H9 (cell line): Measurements from ENCODE around the gene SAMD7. TPM values are rescaled to one million over a fixed set of nuclear protein-coding genes. Genes with fewer than 3 reads are reported as not detected.

Experiments
- DNase-seq: peaks from one replicate; pipeline ENCODE4 v3.0.0-alpha.2; 2017
- H2AFZ ChIP-seq: one replicate; pipeline ENCODE4 v1.6.1; 2013; ENCODE audit warnings: mild to moderate bottlenecking, low read length, control low read depth, moderate library complexity
- H2AK5ac ChIP-seq: 2 replicates; pipeline ENCODE4 v1.6.1; 2013; ENCODE audit warnings: low read length, control low read depth, mixed read lengths; ENCODE audit not compliant: insufficient read length
- H2BK120ac ChIP-seq: one replicate; pipeline ENCODE4 v1.6.1; 2013; ENCODE audit warnings: low read depth, mild to moderate bottlenecking, low read length, control low read depth, inconsistent platforms; ENCODE audit not compliant: poor library complexity, severe bottlenecking
- H2BK12ac ChIP-seq: 2 replicates; pipeline ENCODE4 v1.6.1; 2013; ENCODE audit warnings: low read length, control low read depth, mixed read lengths, low read depth; ENCODE audit not compliant: insufficient read length
- H2BK15ac ChIP-seq: 2 replicates; pipeline ENCODE4 v1.6.1; 2013; ENCODE audit warnings: low read depth, low read length, control low read depth
- H2BK20ac ChIP-seq: one replicate; pipeline ENCODE4 v1.6.1; 2013; ENCODE audit warnings: low read depth, mild to moderate bottlenecking, low read length, control low read depth, inconsistent platforms; ENCODE audit not compliant: poor library complexity, severe bottlenecking
- H2BK5ac ChIP-seq: 2 replicates; pipeline ENCODE4 v1.6.1; 2013; ENCODE audit warnings: low read length, control low read depth, mixed read lengths; ENCODE audit not compliant: insufficient read length
- H3K14ac ChIP-seq: 2 replicates; pipeline ENCODE4 v1.6.1; 2013; ENCODE audit warnings: low read length, control low read depth; ENCODE audit not compliant: insufficient read depth
- H3K18ac ChIP-seq: 2 replicates; pipeline ENCODE4 v1.6.1; 2013; ENCODE audit warnings: low read depth, mild to moderate bottlenecking, mixed read lengths, low read length, control low read depth; ENCODE audit not compliant: insufficient read length
- H3K23ac ChIP-seq: 2 replicates; pipeline ENCODE4 v1.6.1; 2013; ENCODE audit warnings: low read length, control low read depth, mixed read lengths, low read depth; ENCODE audit not compliant: insufficient read length
- H3K23me2 ChIP-seq: 2 replicates; pipeline ENCODE4 v1.6.1; 2013; ENCODE audit warnings: low read depth, mild to moderate bottlenecking, mixed read lengths, low read length, control low read depth; ENCODE audit not compliant: insufficient read length, poor library complexity, severe bottlenecking
- H3K27ac ChIP-seq: 2 replicates; pipeline ENCODE4 v1.5.1; 2013; ENCODE audit warnings: low read length, control low read depth, mixed read lengths, low read depth; ENCODE audit not compliant: insufficient read length
- H3K27me3 ChIP-seq: 2 replicates; pipeline ENCODE4 v1.6.1; 2013; ENCODE audit warnings: low read length, control low read depth, inconsistent platforms; ENCODE audit not compliant: insufficient read depth
- H3K4ac ChIP-seq: 2 replicates; pipeline ENCODE4 v1.6.1; 2013; ENCODE audit warnings: low read depth, mild to moderate bottlenecking, control low read depth, inconsistent platforms, low read length, moderate library complexity
- H3K4me1 ChIP-seq: 2 replicates; pipeline ENCODE4 v1.6.1; 2013; ENCODE audit warnings: low read length, control low read depth, inconsistent platforms; ENCODE audit not compliant: insufficient read depth
- H3K4me2 ChIP-seq: 2 replicates; pipeline ENCODE4 v1.6.1; 2013; ENCODE audit warnings: low read length, control low read depth, mixed read lengths; ENCODE audit not compliant: insufficient read length, insufficient read depth
- H3K56ac ChIP-seq: 2 replicates; pipeline ENCODE4 v1.6.1; 2013; ENCODE audit warnings: low read depth, mild to moderate bottlenecking, mixed read lengths, low read length, control low read depth; ENCODE audit not compliant: insufficient read length
- H3K79me1 ChIP-seq: 2 replicates; pipeline ENCODE4 v1.6.1; 2013; ENCODE audit warnings: low read depth, mild to moderate bottlenecking, moderate library complexity, low read length, control low read depth, inconsistent platforms; ENCODE audit not compliant: insufficient read depth, poor library complexity, severe bottlenecking
- H3K79me2 ChIP-seq: 2 replicates; pipeline ENCODE4 v1.6.1; 2013; ENCODE audit warnings: low read length, control low read depth, inconsistent platforms; ENCODE audit not compliant: insufficient read depth
- H3K9ac ChIP-seq: 2 replicates; pipeline ENCODE4 v1.6.1; 2013; ENCODE audit warnings: low read length, control low read depth, mixed read lengths; ENCODE audit not compliant: insufficient read length; ENCODE audit errors: extremely low read depth
- H3K9me3 ChIP-seq: one replicate; pipeline ENCODE4 v1.6.1; 2013; ENCODE audit warnings: low read depth, low read length, inconsistent platforms; ENCODE audit not compliant: control insufficient read depth
- H3T11ph ChIP-seq: one replicate; pipeline ENCODE4 v1.6.1; 2013; ENCODE audit warnings: mild to moderate bottlenecking, low read length, control low read depth, inconsistent platforms
- H4K20me1 ChIP-seq: one replicate; pipeline ENCODE4 v1.6.1; 2013; ENCODE audit not compliant: control insufficient read depth, insufficient read length, insufficient read depth
- H4K5ac ChIP-seq: 2 replicates; pipeline ENCODE4 v1.6.1; 2013; ENCODE audit warnings: low read depth, mild to moderate bottlenecking, mixed read lengths, low read length, control low read depth; ENCODE audit not compliant: insufficient read length
- H4K8ac ChIP-seq: replicated peaks from 2 replicates; pipeline ENCODE4 v1.6.1; 2013; ENCODE audit warnings: low read length, control low read depth, mixed read lengths, low read depth; ENCODE audit not compliant: insufficient read length
- H4K91ac ChIP-seq: 2 replicates; pipeline ENCODE4 v1.6.1; 2013; ENCODE audit warnings: low read depth, mild to moderate bottlenecking, moderate library complexity, mixed read lengths, low read length, control low read depth; ENCODE audit not compliant: insufficient read length
- H3K27ac Mint-ChIP-seq, 3 experiments: 2 replicates in 2 of 3; 3 replicates in 1 of 3; pipeline ENCODE4 v1.8.0; 2020 to 2021; ENCODE audit warnings: mixed read lengths in 3 of 3, mild to moderate bottlenecking in 1 of 3, moderate library complexity in 1 of 3
- H3K27me3 Mint-ChIP-seq: 2 replicates; pipeline ENCODE4 v1.8.0; 2021; ENCODE audit warnings: low read depth, mild to moderate bottlenecking, moderate library complexity, mixed read lengths
- H3K36me3 Mint-ChIP-seq, 3 experiments: 2 replicates in 2 of 3; 3 replicates in 1 of 3; pipeline ENCODE4 v1.8.0; 2020 to 2021; ENCODE audit warnings: low read depth in 3 of 3, mixed read lengths in 3 of 3; ENCODE audit not compliant: insufficient read depth in 1 of 3
- H3K4me1 Mint-ChIP-seq, 2 experiments: 2 replicates each; pipeline ENCODE4 v1.8.0; 2020; ENCODE audit warnings: mixed read lengths in 2 of 2
- H3K4me3 Mint-ChIP-seq, 2 experiments: 2 replicates in 1 of 2; 3 replicates in 1 of 2; pipeline ENCODE4 v1.8.0; 2020 to 2021; ENCODE audit warnings: mild to moderate bottlenecking in 2 of 2, mixed read lengths in 2 of 2, moderate library complexity in 1 of 2
- H3K9me3 Mint-ChIP-seq, 2 experiments: 2 replicates in 1 of 2; 3 replicates in 1 of 2; pipeline ENCODE4 v1.8.0; 2020; ENCODE audit warnings: mild to moderate bottlenecking in 2 of 2, mixed read lengths in 2 of 2, moderate library complexity in 1 of 2
- CTCF ChIP-seq: fragments of 200-600 bp; sonication (generic); conservative IDR thresholded peaks from 3 replicates; pipeline ENCODE4 v1.8.0; 2021; ENCODE audit warnings: antibody characterized with exemption, mild to moderate bottlenecking
- WGBS: extraction: QIAGEN DNeasy Blood & Tissue Kit; methylation state at CpG from one replicate; pipeline ENCODE4 v1.1.7; 2013; ENCODE audit warnings: missing lambda C conversion rate, low lambda C conversion rate, mixed read lengths; ENCODE audit not compliant: insufficient read length; ENCODE audit errors: extremely low coverage; 5-methylcytosine and 5-hydroxymethylcytosine counted together
- total RNA-seq: library from RNA; stranded (reverse); gene quantifications from 2 replicates; pipeline ENCODE4 v1.2.1, GENCODE V29; 2021

Gene SAMD7
- total RNA-seq, 1 experiment from 2014 or later = not detected

DNA sequence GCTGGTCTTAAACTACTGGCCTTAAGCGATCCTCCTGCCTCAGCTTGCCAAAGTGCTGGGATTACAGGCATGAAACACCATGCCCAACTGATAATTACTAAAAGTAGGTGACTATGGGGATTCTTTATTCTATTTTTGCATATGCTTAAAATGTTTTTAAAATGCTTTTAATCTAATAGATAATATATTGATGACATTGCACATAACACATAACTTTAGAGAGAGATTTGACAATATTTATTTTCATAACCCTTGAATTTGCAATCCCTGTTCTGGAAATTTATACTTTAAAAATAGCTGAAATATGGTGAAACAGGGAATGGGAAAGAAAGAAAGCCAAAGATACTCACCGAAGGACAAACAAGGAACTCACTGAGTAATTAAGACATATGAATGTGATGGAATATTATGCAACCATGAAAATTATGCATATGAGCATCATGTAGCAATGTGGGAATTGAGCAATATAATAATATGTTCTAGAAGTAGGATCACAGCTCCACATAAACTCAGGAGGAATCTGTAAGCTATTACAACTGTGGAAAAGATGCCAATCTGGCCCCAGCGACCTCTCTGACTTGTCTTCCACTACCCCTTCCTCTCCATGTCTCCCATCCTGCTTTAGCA is 43.7 kb upstream of the SAMD7 start:
- Histone ChIP-seq H3K18ac (no peak overlapping the region), H2BK20ac (no peak overlapping the region), H3K4me1 (no peaks in the 10 kb centered on the region; the same call in 1 of the 2 replicates), H3K79me1 (no peaks in the 10 kb centered on the region), H2AFZ (no peak overlapping the region), H3K23ac (no peak overlapping the region), H2BK120ac (no peak overlapping the region), H3T11ph (no peak overlapping the region), H3K9ac (no peak overlapping the region), H4K5ac (no peak overlapping the region), H4K91ac (no peak overlapping the region), H3K23me2 (no peaks in the 10 kb centered on the region), H3K4me2 (no peak overlapping the region), H3K9me3 (no peaks in the 10 kb centered on the region), H3K14ac (no peak overlapping the region), H3K27me3 (no peaks in the 10 kb centered on the region), H3K79me2 (no peaks in the 10 kb centered on the region), H2BK12ac (no peak overlapping the region), H2BK5ac (no peak overlapping the region), H4K20me1 (no peaks in the 10 kb centered on the region), H3K27ac (no peak overlapping the region), H2AK5ac (no peak overlapping the region), H2BK15ac (no peak overlapping the region), H4K8ac (no peak overlapping the region), H3K4ac (no peak overlapping the region), H3K56ac (no peak overlapping the region)
- no peak for DNase-seq
- H3K27me3 Mint-ChIP-seq = no peaks in the 10 kb centered on the region
- H3K27ac Mint-ChIP-seq = peak overlapping the region in 1 of 3 experiments; percentile 42; a peak in 1 of 7 replicates
- H3K9me3 Mint-ChIP-seq = no peaks in the 10 kb centered on the region; a peak in 1 of 5 replicates
- no CpG with 5 or more reads among the region's 3 CpGs for whole genome bisulfite sequencing
- no peaks in the 10 kb centered on the region for H3K36me3 Mint-ChIP-seq
- H3K4me1 Mint-ChIP-seq = peaks cover 9 to 10% of the 10 kb centered on the region in 2 experiments
- H3K4me3 Mint-ChIP-seq = no peak overlapping the region; a peak in 1 of 5 replicates
- TF ChIP-seq CTCF = no peak
